ENCODE data around the gene MAST2. TPM values are rescaled to one million over a fixed set of nuclear protein-coding genes. Genes with fewer than 3 reads are reported as not detected.

MAST2 gene
- total and polyA plus RNA-seq, 2 of the 4 experiments (the other 2 are of a cell fraction) = 14.2 to 41.0 TPM

DNA sequence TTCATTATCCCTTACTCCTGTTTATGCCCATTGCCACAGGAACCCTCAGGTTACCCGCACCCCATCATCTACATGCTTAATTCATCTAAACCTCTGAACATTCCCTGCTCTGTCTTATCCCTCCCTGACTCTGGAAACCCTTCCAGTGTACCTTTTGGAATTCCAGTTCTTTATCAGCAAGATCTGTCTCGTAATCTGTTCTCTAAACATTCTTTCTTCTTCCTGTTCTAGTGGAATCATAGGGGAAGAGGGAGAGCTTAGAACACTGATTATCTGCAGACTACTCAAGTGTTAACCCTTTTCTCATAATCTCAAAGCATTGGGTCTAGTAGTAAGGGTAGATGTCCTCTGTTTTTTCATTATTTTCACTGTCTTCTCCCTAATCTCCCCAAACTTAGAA lies 169.2 kb downstream of the MAST2 start:
- POLR2A ChIA-PET (ENCODE audit: unreplicated experiment) = no interaction called here
- whole genome bisulfite sequencing, 2 experiments (ENCODE audit: extremely low coverage in 2 of 2, insufficient read length in 1 of 2) = 100% methylated on average over 1 of the region's 2 CpGs; no CpG with 5 or more reads in 1 of the 2 experiments
- H2AK5ac ChIP-seq (ENCODE audit: low read depth, low read length) = no peak overlapping the region
- H2AFZ ChIP-seq (replicated peaks; ENCODE audit: low read length, poor library complexity) = no peak overlapping the region
- peaks cover 14 to 29% of the 10 kb centered on the region in 2 experiments for H3K79me1 ChIP-seq (ENCODE audit: low read depth in 1 of 2, low read length in 2 of 2)
- H3K9me3 ChIP-seq (ENCODE audit: control insufficient read depth, insufficient read depth, low read length) = no peaks in the 10 kb centered on the region
- H3K23ac ChIP-seq (ENCODE audit: low read depth, low read length) = no peak overlapping the region
- H3K18ac ChIP-seq (ENCODE audit: low read depth, low read length) = no peak overlapping the region
- H2BK20ac ChIP-seq (ENCODE audit: low read depth, low read length) = no peak overlapping the region
- H2BK15ac ChIP-seq (ENCODE audit: low read depth, low read length) = no peak overlapping the region
- TF ChIP-seq RFX5 (IDR thresholded peaks at IDR 0.05; ENCODE audit: low read depth, low read length) = no peak
- H4K91ac ChIP-seq (ENCODE audit: insufficient read depth, low read depth, low read length) = no peak overlapping the region
- H3K4me3 ChIP-seq (ENCODE audit: insufficient read depth, low read depth, low read length) = no peak overlapping the region
- H3K36me3 ChIP-seq (ENCODE audit: control insufficient read depth, insufficient read depth, low read length) = peaks cover 7% of the 10 kb centered on the region; the same call in 1 of the 2 replicates
- H3K27ac ChIP-seq (ENCODE audit: insufficient read depth, low read length) = no peak overlapping the region
- CTCF ChIA-PET = no interaction called here
- H3K56ac ChIP-seq (ENCODE audit: extremely low read depth, insufficient read depth, low read length) = no peak overlapping the region
- intact Hi-C loops (cut with micrococcal nuclease) = no loop called here
- H3K14ac ChIP-seq (replicated peaks; ENCODE audit: low read depth, low read length) = no peak overlapping the region
- dilution Hi-C loops (cut with HindIII; ENCODE audit: low sequenced_read_pairs, unreplicated experiment) = no loop called here
- DNase-seq = no peak
- H3K4me2 ChIP-seq (ENCODE audit: low read depth, low read length) = no peak overlapping the region
- no peak overlapping the region for H4K8ac ChIP-seq (ENCODE audit: low read depth in 2 of 2, low read length in 2 of 2)
- H3K9me1 ChIP-seq (ENCODE audit: insufficient read depth, low read length) = peaks cover 13% of the 10 kb centered on the region
- no peak overlapping the region for H2BK120ac ChIP-seq (ENCODE audit: low read depth, low read length)
- H2AK9ac ChIP-seq (replicated peaks; ENCODE audit: low read depth, low read length, poor library complexity) = no peak overlapping the region
- in situ Hi-C loops (cut with MboI; ENCODE audit: low sequenced_read_pairs) = no loop called here
- H4K20me1 ChIP-seq (ENCODE audit: insufficient read depth, low read length) = no peaks in the 10 kb centered on the region
- H4K5ac ChIP-seq (ENCODE audit: low read depth, low read length) = no peak overlapping the region
- H3K4ac ChIP-seq (ENCODE audit: low read depth, low read length) = no peak overlapping the region
- H3K27me3 ChIP-seq (ENCODE audit: control insufficient read depth, insufficient read depth, low read length) = no peaks in the 10 kb centered on the region
- no peak overlapping the region for H3K9ac ChIP-seq (ENCODE audit: low read depth, low read length)
- BruUV-seq (replicated peaks) = no TSS peak
- H2BK5ac ChIP-seq (ENCODE audit: low read depth, low read length, poor library complexity, severe bottlenecking) = no peak overlapping the region
- no peak for ATAC-seq (ENCODE audit: low read depth)
- peaks cover 2% of the 10 kb centered on the region; the same call in 1 of the 2 replicates for H3K4me1 ChIP-seq (ENCODE audit: control insufficient read depth, insufficient read depth, low read length)

Measured in IMR-90 (cell line).